Skeletal muscle tissue (tissue), 4 donors: ENCODE data around the gene TRAPPC12. TPM values are rescaled to one million over a fixed set of nuclear protein-coding genes. Genes with fewer than 3 reads are reported as not detected.

Experiments used
- H3K27ac ChIP-seq: one replicate; pipeline ENCODE4 v1.7.0; 2013; ENCODE audit warnings: mild to moderate bottlenecking, low read depth, low read length, inconsistent platforms
- H3K27me3 ChIP-seq, 3 donors: one replicate each; pipeline ENCODE4 v1.7.0; 2013; ENCODE audit warnings: low read length in 3 of 3; ENCODE audit not compliant: control insufficient read depth in 3 of 3, insufficient read depth in 3 of 3
- H3K36me3 ChIP-seq, 3 donors: one replicate each; pipeline ENCODE4 v1.7.0; 2013; ENCODE audit warnings: low read length in 3 of 3; ENCODE audit not compliant: control insufficient read depth in 3 of 3, insufficient read depth in 3 of 3
- H3K4me1 ChIP-seq, 3 donors: one replicate each; pipeline ENCODE4 v1.7.0; 2013; ENCODE audit warnings: low read length in 3 of 3, mild to moderate bottlenecking in 3 of 3; ENCODE audit not compliant: control insufficient read depth in 3 of 3, insufficient read depth in 3 of 3
- H3K4me3 ChIP-seq, 3 donors: one replicate each; pipeline ENCODE4 v1.7.0; 2013; ENCODE audit warnings: low read length in 3 of 3
- H3K9ac ChIP-seq, 3 donors: one replicate each; pipeline ENCODE4 v1.7.0; 2013; ENCODE audit warnings: low read length in 3 of 3, mild to moderate bottlenecking in 3 of 3, moderate library complexity in 2 of 3, low read depth in 1 of 3
- H3K9me3 ChIP-seq, 3 donors: one replicate each; pipeline ENCODE4 v1.7.0; 2013; ENCODE audit warnings: low read length in 3 of 3; ENCODE audit not compliant: control insufficient read depth in 3 of 3
- total RNA-seq: library from RNA; depleted of rRNA; stranded (reverse); fragments of >200 nt; gene quantifications from one replicate; pipeline ENCODE4 v1.2.3, GENCODE V29; 2014
- donor health status: Osteomylitis.

Gene TRAPPC12
- total RNA-seq, 1 donor from 2014 or later, result 50.6 TPM

DNA sequence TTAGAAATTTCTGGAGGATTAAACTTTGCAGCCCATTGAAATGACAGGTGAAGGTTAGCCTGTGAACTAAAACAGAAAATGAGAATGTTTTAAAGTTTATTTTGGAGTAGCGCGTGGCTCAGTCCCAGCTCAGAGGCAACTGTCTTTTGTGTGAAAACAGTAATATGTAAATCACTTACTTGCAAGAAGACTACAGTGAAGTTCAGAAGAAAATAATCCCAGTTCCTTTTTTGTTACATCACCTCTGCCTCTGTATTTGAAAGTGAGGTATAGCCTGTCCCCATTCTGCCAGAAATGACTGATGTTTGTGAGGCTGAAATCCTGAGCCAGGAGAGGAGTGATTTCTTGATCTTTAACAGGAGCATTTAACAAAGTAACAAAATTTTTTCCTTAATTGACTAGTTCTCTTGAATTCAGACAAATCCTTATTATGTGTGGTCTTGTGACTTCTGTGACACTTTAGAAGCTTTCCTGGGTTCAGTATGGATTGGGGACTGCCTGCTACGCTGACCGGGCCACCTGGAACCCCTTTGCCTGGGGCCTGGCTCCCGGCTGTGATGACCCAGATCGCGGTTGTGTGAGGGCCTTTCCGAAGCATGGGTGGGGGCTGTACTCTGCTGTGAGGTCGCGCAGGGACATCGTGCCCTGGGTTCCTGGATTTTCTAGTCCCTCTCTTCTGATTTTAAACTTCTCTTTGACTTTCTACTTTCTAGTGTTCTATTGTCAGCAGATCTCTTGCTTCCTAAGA is 24.3 kb downstream of the TRAPPC12 start:
- Histone ChIP-seq H3K9me3 (no peaks in the 10 kb centered on the region), H3K4me1 (peaks cover 12 to 23% (median 14%) of the 10 kb centered on the region in 3 donors), H3K36me3 (peaks cover 9 to 16% (median 12%) of the 10 kb centered on the region in 3 donors), H3K4me3 (no peak overlapping the region), H3K9ac (no peak overlapping the region), H3K27ac (no peak overlapping the region), H3K27me3 (no peaks in the 10 kb centered on the region)

DNA sequence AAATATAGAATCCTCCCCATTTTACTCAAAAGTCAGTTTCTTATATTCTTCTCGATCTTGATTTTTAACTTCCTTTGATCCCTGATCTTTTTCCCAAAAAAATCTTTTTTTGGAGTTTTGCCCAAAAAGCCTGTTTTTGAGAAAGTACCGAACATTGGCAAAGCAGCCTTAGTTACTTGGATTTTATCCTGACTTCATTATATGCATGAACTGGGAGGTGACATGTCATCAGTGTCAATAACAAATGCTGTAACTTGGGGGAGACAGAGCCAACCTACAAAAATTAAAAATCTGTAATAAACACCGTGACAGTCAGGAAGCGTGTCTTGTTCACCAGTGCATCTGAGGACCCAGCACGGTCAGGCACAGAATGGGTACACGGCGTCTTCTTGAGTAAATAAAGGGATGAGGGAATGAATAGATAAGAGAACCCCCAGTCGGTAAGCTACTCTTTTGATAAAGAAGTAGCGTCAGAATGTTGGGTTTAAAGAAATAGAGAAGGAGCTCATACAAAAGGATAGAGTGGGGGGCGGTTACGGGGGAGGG is 24.9 kb downstream of the TRAPPC12 start:
- no peaks in the 10 kb centered on the region for H3K9me3 ChIP-seq
- no peak overlapping the region for H3K4me3 ChIP-seq
- peaks cover 8 to 22% (median 14%) of the 10 kb centered on the region in 3 donors for H3K4me1 ChIP-seq
- no peaks in the 10 kb centered on the region for H3K27me3 ChIP-seq
- H3K9ac ChIP-seq, result no peak overlapping the region
- H3K36me3 ChIP-seq, result peaks cover 9 to 16% (median 12%) of the 10 kb centered on the region in 3 donors
- H3K27ac ChIP-seq, result no peak overlapping the region

DNA sequence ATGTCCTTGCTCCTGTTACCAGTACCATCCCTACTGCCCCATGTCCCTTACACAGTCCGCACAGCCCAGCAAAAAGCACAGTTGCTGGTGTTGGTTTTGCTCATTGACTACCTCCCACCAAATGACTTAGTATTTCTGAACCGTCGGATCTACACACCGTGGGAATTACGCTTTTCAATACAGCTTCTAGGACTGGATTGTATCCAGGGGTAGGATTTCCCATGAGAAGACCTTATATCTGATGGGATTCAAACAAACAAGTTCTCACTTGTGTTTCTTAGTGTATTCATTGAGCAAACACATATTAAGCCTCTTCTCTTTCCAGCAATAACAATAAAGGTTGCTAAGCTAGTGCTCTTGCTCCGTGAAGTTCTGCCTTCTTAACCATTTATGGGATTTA is 25.8 kb downstream of the TRAPPC12 start:
- peaks cover 8 to 16% (median 12%) of the 10 kb centered on the region in 3 donors for H3K36me3 ChIP-seq
- H3K9me3 ChIP-seq, result no peaks in the 10 kb centered on the region
- no peak overlapping the region for H3K4me3 ChIP-seq
- peaks cover 3 to 14% (median 7%) of the 10 kb centered on the region in 3 donors for H3K4me1 ChIP-seq
- no peak overlapping the region for H3K9ac ChIP-seq
- no peak overlapping the region for H3K27ac ChIP-seq
- no peaks in the 10 kb centered on the region for H3K27me3 ChIP-seq

DNA sequence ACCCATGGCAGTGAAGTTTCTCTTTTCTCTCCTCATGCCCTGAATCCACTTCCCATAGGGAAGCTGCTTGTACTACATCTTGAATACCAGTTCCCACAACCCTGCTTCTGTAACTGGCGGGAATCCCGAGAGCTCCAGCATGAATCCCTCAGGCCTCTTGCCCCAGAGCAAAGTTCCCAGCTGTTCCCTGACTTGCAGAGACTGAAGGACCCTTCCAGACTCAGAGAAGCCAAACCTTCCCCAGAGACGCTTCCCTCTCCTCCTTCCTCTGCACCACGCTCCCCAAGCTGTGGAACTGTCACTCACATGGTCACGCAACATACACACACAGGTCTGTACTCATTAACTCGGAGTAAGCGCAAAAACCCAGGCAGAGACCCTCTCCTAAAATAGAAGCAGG is 26.4 kb downstream of the TRAPPC12 start:
- H3K4me1 ChIP-seq, result peaks cover 2 to 8% (median 3%) of the 10 kb centered on the region in 3 donors
- H3K9ac ChIP-seq, result no peak overlapping the region
- H3K27ac ChIP-seq, result no peak overlapping the region
- H3K36me3 ChIP-seq, result peaks cover 7 to 14% (median 12%) of the 10 kb centered on the region in 3 donors
- no peak overlapping the region for H3K4me3 ChIP-seq
- H3K9me3 ChIP-seq, result no peaks in the 10 kb centered on the region
- H3K27me3 ChIP-seq, result no peaks in the 10 kb centered on the region

DNA sequence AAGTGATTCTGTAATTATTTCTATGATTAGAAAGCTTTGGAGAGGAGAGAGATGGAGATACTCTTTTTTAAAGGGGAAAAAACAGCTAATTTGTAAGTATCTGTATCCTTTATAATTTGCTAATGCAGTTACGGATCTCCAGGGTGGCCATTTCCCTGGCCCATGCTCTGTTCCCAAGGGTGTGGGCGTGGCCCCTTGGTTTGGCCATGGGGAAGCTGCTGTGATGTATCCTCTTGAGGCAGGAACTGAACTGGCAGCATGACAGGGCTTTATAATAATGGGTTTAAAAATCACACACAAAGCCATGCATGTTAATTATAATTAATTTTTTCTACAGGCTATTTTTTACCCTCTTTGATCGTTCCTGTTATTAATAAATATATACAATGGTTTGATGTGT is 27.0 kb downstream of the TRAPPC12 start:
- no peaks in the 10 kb centered on the region for H3K9me3 ChIP-seq
- peaks cover 0 to 4% (median 3%) of the 10 kb centered on the region in 3 donors for H3K4me1 ChIP-seq
- H3K36me3 ChIP-seq, result peaks cover 4 to 12% (median 10%) of the 10 kb centered on the region in 3 donors
- no peak overlapping the region for H3K9ac ChIP-seq
- no peaks in the 10 kb centered on the region for H3K27me3 ChIP-seq
- H3K4me3 ChIP-seq, result no peak overlapping the region
- no peak overlapping the region for H3K27ac ChIP-seq

DNA sequence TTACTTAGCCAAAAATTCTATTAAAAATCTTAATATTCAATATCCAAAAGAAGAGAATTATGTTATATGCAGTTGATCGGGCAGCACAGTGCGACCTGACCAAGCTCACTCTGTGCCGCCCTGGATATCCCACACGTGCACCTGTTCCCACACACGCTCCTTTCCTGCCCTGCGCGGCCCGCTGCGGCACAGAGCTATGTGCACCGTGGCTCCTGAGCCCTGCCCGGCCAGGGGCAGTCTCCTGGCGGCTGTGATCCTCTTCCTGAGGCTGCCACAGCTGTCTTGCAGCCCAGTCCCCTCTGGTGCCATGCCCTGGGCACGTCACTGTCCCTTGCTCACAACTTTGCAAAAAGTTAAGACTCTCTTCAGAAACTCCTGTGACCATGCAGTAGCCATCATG is 29.3 kb downstream of the TRAPPC12 start:
- no peak overlapping the region for H3K9ac ChIP-seq
- no peaks in the 10 kb centered on the region for H3K9me3 ChIP-seq
- H3K4me1 ChIP-seq, result peaks cover 0 to 4% (median 3%) of the 10 kb centered on the region in 3 donors
- no peak overlapping the region for H3K27ac ChIP-seq
- no peak overlapping the region for H3K4me3 ChIP-seq
- peaks cover 0 to 3% (median 0%) of the 10 kb centered on the region in 3 donors for H3K36me3 ChIP-seq
- H3K27me3 ChIP-seq, result no peaks in the 10 kb centered on the region

DNA sequence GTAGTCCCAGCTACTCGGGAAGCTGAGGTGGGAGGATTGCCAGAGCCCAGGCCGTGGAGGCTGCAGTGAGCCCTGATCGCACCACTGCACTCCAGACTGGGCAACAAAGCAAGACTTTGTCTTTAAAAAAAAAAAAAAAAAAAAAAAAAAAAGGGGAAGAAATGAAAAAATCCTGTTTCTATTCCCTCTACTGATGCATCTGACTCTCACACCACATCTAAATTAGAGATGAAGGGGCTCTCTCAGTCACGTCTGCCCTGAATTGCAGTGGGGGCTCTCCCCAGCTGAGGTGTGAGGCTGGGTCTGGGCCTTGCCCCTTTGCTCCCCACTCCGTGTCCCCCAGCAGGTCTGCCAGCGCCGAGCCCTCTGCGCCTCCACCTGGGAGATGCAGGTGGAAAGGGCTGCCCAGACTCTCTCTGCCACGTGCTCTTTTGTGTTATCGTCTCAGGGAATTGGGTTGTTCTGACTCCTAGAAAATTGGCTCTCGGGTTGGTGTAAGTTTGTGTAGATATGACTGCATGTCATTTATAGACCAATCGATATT is 30.2 kb downstream of the TRAPPC12 start:
- H3K36me3 ChIP-seq, result peaks cover 3 to 6% (median 3%) of the 10 kb centered on the region in 3 donors
- H3K9me3 ChIP-seq, result no peaks in the 10 kb centered on the region
- H3K4me3 ChIP-seq, result no peak overlapping the region
- H3K27ac ChIP-seq, result no peak overlapping the region
- no peaks in the 10 kb centered on the region for H3K27me3 ChIP-seq
- peaks cover 0 to 4% (median 3%) of the 10 kb centered on the region in 3 donors for H3K4me1 ChIP-seq
- no peak overlapping the region for H3K9ac ChIP-seq

DNA sequence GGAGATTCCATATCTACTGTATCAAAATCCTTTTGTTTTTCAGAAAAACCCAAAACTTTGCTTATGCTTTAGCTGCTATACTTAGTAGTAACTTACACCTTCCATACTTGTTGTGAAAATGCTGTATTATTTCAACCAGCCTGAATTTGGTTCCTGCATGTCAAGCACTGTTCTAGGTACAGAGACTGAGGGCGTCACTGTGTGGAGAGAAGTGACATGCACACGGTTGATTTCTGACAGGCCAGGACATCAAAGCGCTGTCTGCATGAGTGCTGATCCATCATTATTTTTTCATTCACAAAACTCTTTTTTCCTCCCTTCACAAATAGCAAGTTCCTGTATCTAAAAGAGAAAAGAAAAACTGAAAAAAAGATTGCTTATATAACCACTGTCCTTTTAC is 31.6 kb downstream of the TRAPPC12 start:
- Histone ChIP-seq H3K4me3 (no peak overlapping the region), H3K27me3 (no peaks in the 10 kb centered on the region), H3K4me1 (peaks cover 0 to 4% (median 3%) of the 10 kb centered on the region in 3 donors), H3K9ac (no peak overlapping the region), H3K27ac (no peak overlapping the region), H3K9me3 (no peaks in the 10 kb centered on the region), H3K36me3 (peaks cover 3 to 17% (median 7%) of the 10 kb centered on the region in 3 donors)

DNA sequence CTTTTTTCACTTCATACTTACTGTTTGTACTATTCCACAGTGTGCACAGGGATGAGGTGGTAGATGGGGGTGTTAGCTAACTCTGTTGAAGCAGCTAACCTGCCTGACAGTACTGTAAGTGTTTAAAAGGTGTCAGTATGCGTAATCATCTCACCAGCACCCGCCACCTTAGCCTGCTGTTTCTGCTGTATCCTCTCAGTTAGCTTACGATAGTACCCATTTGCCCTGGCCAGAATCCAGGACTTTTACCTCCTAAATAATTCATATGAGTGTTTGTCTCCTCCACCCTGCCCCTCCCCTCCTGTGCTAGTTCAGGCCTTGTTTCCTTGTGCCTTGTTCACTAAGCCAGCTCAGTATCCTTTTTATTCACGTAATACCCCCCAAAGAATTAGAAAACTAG is 34.2 kb downstream of the TRAPPC12 start:
- no peak overlapping the region for H3K4me3 ChIP-seq
- H3K36me3 ChIP-seq, result peaks cover 6 to 20% (median 8%) of the 10 kb centered on the region in 3 donors
- no peak overlapping the region for H3K27ac ChIP-seq

More for the DNA sequence above, 34.2 kb downstream of the TRAPPC12 start:
- Histone ChIP-seq H3K4me1 (no peaks in the 10 kb centered on the region), H3K9me3 (no peaks in the 10 kb centered on the region), H3K9ac (no peak overlapping the region), H3K27me3 (no peaks in the 10 kb centered on the region)
